BJ (cell line): ENCODE data around the gene HSFX3. TPM values are rescaled to one million over a fixed set of nuclear protein-coding genes. Genes with fewer than 3 reads are reported as not detected.
A peak's percentile ranks its signal among the peaks of the same experiment; 100 is the strongest.
"Not testable (repeated sequence)": the region's sequence is repeated elsewhere in the genome, so short reads cannot be mapped to it uniquely, and the experiment has no call there.

Experiments
- CTCF ChIA-PET: fragments of 350-600 bp; formaldehyde crosslinking; extraction: SDS; loops from one replicate; lab custom pipeline; 2021; ENCODE audit warnings: antibody characterized with exemption, inconsistent platforms; lab: Yijun Ruan, JAX
- POLR2A ChIA-PET: fragments of 300-600 bp; sonication (Branson Sonifier 250); formaldehyde crosslinking; extraction: SDS; loops from one replicate; lab custom pipeline; 2021; ENCODE audit warnings: antibody characterized with exemption; lab: Charles Lee
- DNase-seq: peaks from one replicate; pipeline ENCODE4 v3.0.0-alpha.2; 2011; ENCODE audit warnings: low read depth
- H3K27me3 ChIP-seq: 2 replicates; pipeline ENCODE4 v1.6.0; 2011; ENCODE audit warnings: low read length; ENCODE audit not compliant: control insufficient read depth, insufficient read depth
- H3K36me3 ChIP-seq: 2 replicates; pipeline ENCODE4 v1.5.1; 2011; ENCODE audit warnings: low read length; ENCODE audit not compliant: control insufficient read depth, insufficient read depth
- H3K4me3 ChIP-seq: 2 replicates; pipeline ENCODE4 v1.5.1; 2011; ENCODE audit warnings: low read depth, mild to moderate bottlenecking, control low read depth, low read length
- CTCF ChIP-seq: IDR thresholded peaks from 2 replicates; pipeline ENCODE4 v1.5.1; 2011; ENCODE audit warnings: low read depth, mild to moderate bottlenecking, control low read depth, inconsistent platforms, low read length, moderate library complexity; ENCODE audit not compliant: insufficient read depth
- polyA plus RNA-seq: library from polyadenylated mRNA; depleted of rRNA; stranded (reverse); fragments of >200 nt; gene quantifications from 2 replicates; pipeline ENCODE4 v1.2.3, GENCODE V29; 2011; rRNA removed

Gene HSFX3
- polyA plus RNA-seq, 1 experiment, result not detected

- DNase-seq, result no peak
- POLR2A ChIA-PET, result interaction anchor here (0.6 kb wide), 1 partner anchor 1901 kb away, joined by 3 read pairs; no protein-coding TSS in a partner anchor
- TF ChIP-seq CTCF, result peak; percentile 55
- Histone ChIP-seq H3K36me3 (peaks cover 10% of the 10 kb centered on the region), H3K4me3 (peak overlapping the region; percentile 69), H3K27me3 (no peaks in the 10 kb centered on the region)
- CTCF ChIA-PET, result no interaction called here
Measured at GRCh38 chrX:149504226-149504914, 45.4 kb downstream of the HSFX3 start.

GRCh38 chrX:149503446-149503845, 46.3 kb downstream of the HSFX3 start:
- H3K36me3 ChIP-seq, result peaks cover 10% of the 10 kb centered on the region
- POLR2A ChIA-PET, H3K27me3 ChIP-seq, DNase-seq, CTCF ChIA-PET: not testable (repeated sequence)
- H3K4me3 ChIP-seq, result peak overlapping the region; percentile 29

GRCh38 chrX:149502923-149503322, 46.8 kb downstream of the HSFX3 start:
- CTCF ChIA-PET, result interaction anchor here (1.6 kb wide), 1 partner anchor 10 kb away, joined by 3 read pairs; no protein-coding TSS in a partner anchor
- H3K27me3 ChIP-seq, POLR2A ChIA-PET, H3K4me3 ChIP-seq, DNase-seq: not testable (repeated sequence)
- H3K36me3 ChIP-seq, result peaks cover 11% of the 10 kb centered on the region

- no peak overlapping the region for H3K4me3 ChIP-seq
- ChIA-PET CTCF (no interaction called here), POLR2A (no interaction called here)
- peaks cover 15% of the 10 kb centered on the region for H3K36me3 ChIP-seq
- no peaks in the 10 kb centered on the region for H3K27me3 ChIP-seq
- no peak for DNase-seq
- no peak for TF ChIP-seq CTCF
Measured at GRCh38 chrX:149499766-149500165, 50.0 kb downstream of the HSFX3 start.

- CTCF ChIA-PET, result no interaction called here
Measured at GRCh38 chrX:149498767-149499166, 51.0 kb downstream of the HSFX3 start.

More at GRCh38 chrX:149498767-149499166, 51.0 kb downstream of the HSFX3 start:
- H3K4me3 ChIP-seq, result no peak overlapping the region
- DNase-seq, result no peak
- H3K27me3 ChIP-seq, result no peaks in the 10 kb centered on the region
- TF ChIP-seq CTCF, result no peak
- H3K36me3 ChIP-seq, result peaks cover 17% of the 10 kb centered on the region
- POLR2A ChIA-PET, result no interaction called here

Other genes starting within 250 kb of the HSFX3 start
- 77.8 and 108 TPM in 2 replicates for gene IDS, start 44.6 kb downstream of the HSFX3 start, polyA plus RNA-seq
- 18.2 and 18.8 TPM in 2 replicates for gene EOLA1, start 8.9 kb downstream of the HSFX3 start, polyA plus RNA-seq
- not detected in 2 replicates for gene MAGEA9B, start 37.5 kb upstream of the HSFX3 start, polyA plus RNA-seq
- 0.25 and 0.29 TPM in 2 replicates for gene HSFX2, start 45.4 kb upstream of the HSFX3 start, polyA plus RNA-seq
- gene TMEM185A, start 81.9 kb upstream of the HSFX3 start, polyA plus RNA-seq, result 19.7 and 20.6 TPM in 2 replicates
- not detected in 2 replicates for gene MAGEA11, start 162.1 kb upstream of the HSFX3 start, polyA plus RNA-seq
- 0.12 and 0.25 TPM in 2 replicates for gene HSFX1, start 224.1 kb upstream of the HSFX3 start, polyA plus RNA-seq
- gene MAGEA9, start 232.0 kb upstream of the HSFX3 start, polyA plus RNA-seq, result not detected in 2 replicates